ENCODE data around the gene TUBA3E.
"Not testable (repeated sequence)": the region's sequence is repeated elsewhere in the genome, so short reads cannot be mapped to it uniquely, and the experiment has no call there.

The TUBA3E gene

DNA sequence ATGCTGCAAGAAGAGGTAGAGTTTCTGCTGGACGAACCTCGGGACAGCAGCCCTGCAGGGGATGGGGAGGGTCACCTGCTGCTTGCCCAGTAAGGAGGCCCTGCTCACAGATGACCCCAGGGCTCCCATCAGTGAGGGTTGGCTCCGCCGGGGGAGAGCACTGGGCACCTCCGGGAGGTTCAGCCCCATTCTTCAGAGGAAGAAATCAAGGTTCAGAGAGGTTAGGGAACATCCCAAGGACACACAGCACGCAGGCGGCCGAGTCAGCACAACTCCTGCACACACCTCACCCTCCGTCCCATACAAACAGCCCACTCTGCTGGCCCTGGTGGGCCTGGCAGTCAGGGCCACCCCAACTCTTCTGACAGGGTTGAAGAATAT is 41.6 kb downstream of the TUBA3E start:
- H3K36me3 ChIP-seq = peaks cover 60% of the 10 kb centered on the region

DNA sequence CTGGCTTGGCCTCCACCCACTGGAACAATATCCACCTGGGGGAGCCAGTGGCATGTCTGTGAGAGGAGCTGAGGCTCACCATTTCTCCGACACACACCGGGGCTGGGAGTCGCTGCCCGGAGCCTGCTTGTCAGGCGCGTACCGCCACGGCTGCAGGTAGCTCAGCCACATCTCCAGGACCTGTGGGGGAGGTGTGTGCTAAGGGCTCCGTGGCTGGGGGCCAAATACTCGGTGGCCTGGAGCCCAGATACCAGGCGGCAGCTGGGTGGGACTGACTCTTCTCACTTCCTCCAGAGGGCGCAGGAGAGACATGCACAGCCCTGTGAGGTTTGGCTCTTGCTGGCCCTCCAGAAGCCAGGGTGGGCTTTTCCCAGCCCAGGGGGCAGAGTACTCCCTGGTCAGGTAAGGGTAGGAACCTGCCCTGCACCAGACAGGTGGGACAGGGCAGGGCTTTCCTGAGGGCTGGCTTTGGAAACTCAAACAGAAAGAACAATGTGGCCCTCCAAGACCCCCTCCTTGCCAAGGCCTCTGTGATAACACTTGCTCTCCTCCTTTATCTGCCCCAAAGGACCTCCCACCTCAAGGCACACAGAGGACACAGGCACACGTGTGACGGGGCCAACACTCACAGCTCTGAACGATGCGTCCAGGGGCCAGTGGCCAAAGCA is 42.1 kb downstream of the TUBA3E start:
- H3K4me1 ChIP-seq (ENCODE audit: control insufficient read depth in 1 of 2, insufficient read depth in 1 of 2, low read depth in 1 of 2, low read length in 1 of 2); H3K27me3 ChIP-seq; H3K4me3 ChIP-seq (ENCODE audit: low read depth in 1 of 2, low read length in 1 of 2); H3K9me3 ChIP-seq; H3K27ac ChIP-seq: not testable (repeated sequence)
- peaks cover 62% of the 10 kb centered on the region for H3K36me3 ChIP-seq

More for the DNA sequence above, 41.6 kb downstream of the TUBA3E start:
- TF ChIP-seq, protein P1, sequence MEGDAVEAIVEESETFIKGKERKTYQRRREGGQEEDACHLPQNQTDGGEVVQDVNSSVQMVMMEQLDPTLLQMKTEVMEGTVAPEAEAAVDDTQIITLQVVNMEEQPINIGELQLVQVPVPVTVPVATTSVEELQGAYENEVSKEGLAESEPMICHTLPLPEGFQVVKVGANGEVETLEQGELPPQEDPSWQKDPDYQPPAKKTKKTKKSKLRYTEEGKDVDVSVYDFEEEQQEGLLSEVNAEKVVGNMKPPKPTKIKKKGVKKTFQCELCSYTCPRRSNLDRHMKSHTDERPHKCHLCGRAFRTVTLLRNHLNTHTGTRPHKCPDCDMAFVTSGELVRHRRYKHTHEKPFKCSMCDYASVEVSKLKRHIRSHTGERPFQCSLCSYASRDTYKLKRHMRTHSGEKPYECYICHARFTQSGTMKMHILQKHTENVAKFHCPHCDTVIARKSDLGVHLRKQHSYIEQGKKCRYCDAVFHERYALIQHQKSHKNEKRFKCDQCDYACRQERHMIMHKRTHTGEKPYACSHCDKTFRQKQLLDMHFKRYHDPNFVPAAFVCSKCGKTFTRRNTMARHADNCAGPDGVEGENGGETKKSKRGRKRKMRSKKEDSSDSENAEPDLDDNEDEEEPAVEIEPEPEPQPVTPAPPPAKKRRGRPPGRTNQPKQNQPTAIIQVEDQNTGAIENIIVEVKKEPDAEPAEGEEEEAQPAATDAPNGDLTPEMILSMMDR (IDR thresholded peaks at IDR 0.05) = no peak
- Histone ChIP-seq H3K4me1 (ENCODE audit: control insufficient read depth in 1 of 2, insufficient read depth in 1 of 2, low read depth in 1 of 2, low read length in 1 of 2) (no peaks in the 10 kb centered on the region), H3K27ac (no peak overlapping the region), H3K9me3 (no peaks in the 10 kb centered on the region), H3K27me3 (no peaks in the 10 kb centered on the region), H3K4me3 (ENCODE audit: low read depth in 1 of 2, low read length in 1 of 2) (no peak overlapping the region)

DNA sequence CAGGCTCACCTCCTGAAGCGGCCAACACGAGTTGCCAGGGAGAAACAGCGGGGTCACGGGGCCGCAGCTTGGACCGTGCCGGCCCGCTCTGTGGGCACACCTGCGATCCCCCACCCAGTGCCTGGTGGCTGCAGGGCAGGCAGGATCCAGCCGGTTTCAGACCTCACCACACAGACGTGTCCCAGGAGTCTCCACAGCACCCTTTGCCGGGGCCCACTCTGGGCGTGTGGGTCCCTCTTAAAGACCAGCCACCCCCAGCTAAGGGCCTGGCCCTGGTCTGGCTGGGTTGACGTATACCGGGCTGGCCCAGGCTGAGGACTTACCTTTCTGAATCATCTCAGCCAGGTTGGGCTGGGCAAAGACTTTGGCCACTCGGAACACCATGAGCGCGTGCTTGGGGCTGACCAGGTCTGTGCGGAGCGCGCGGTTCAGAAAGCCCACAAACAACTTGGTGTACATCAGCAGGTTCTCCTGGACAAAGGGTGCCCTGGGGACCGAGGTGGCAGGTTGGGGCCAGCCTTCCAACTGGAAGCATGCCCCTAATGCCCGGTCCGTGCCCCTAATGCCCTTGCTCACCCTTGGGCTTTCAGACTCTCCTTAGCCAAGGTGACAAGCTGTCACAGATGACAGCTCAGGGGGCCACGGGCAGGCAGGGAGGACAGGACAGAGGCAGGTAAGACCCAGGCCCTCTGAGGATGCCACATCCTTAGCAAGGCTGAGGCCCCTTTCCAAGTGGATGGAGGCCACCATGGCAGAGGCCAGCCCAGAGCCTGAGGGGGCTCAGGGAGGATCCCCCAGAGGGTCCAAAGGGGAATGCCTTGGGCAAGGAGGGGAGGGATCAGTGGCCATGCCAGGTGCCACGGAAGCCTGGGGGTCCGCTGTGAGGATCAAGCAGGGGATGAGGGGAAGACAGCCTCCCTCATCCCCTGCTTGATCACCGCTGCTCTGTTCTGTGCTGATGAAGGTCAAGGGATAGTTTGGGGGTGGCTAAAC is 43.2 kb downstream of the TUBA3E start:
- H3K36me3 ChIP-seq = peaks cover 62% of the 10 kb centered on the region
- H3K27ac ChIP-seq = no peak overlapping the region
- no peaks in the 10 kb centered on the region for H3K27me3 ChIP-seq
- H3K4me1 ChIP-seq (ENCODE audit: control insufficient read depth in 1 of 2, insufficient read depth in 1 of 2, low read depth in 1 of 2, low read length in 1 of 2) = no peaks in the 10 kb centered on the region
- TF ChIP-seq, protein P1 (IDR thresholded peaks at IDR 0.05) = no peak
- no peak overlapping the region for H3K4me3 ChIP-seq (ENCODE audit: low read depth in 1 of 2, low read length in 1 of 2)
- no peaks in the 10 kb centered on the region for H3K9me3 ChIP-seq

DNA sequence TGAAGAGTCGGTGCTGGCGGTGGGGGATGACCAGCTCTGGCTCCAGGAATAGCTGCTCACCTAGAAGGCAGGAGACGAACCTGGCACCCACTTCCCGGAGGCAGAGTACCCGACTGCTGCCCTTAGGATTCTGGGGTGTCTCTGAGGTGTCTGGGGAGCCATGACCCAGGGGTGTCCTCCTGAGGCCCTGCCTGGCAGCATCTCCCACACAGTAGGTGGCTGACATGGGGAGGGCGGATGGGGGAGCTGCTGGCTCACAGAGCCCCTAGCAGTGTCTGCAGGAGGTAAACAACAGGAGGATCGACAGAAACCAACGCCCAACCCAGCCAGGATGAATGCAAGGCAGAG is 43.8 kb downstream of the TUBA3E start:
- H3K4me1 ChIP-seq (ENCODE audit: control insufficient read depth in 1 of 2, insufficient read depth in 1 of 2, low read depth in 1 of 2, low read length in 1 of 2); H3K4me3 ChIP-seq (ENCODE audit: low read depth in 1 of 2, low read length in 1 of 2); H3K27ac ChIP-seq; H3K9me3 ChIP-seq; H3K27me3 ChIP-seq: not testable (repeated sequence)
- peaks cover 58% of the 10 kb centered on the region for H3K36me3 ChIP-seq

DNA sequence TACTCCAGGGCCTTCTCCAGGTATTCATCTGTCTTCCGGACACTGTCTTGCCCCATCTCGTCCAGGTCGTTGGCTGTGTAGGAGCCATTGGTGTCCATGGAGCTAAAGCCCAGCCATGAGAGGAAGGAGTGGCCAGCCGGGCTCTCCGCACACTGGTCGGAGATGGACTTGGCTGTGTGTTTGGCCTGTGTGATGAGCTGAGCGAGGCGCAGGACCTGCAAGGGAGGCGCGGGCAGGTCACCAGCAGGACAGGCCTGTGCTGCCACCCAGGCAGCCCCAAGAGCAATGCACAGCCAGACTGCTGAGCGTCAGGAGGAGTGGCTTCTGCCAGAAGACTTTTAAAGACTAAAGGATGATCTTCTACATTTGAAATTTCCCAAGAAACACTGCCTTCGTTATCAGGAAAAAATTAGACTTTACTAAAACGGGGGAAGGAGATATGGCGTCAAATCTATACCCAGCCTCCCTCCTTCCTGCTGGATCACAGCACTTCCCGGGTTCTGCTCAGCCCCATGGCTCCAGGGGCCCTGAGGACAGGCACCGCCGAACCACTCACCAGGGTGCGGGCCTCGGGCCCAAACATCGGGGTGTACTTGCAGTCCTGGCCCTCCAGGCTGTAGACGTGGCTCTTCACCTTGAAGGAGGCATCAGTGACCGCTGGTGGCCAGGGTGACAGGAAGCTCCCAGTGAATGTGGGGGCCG is 44.4 kb downstream of the TUBA3E start:
- not testable (repeated sequence) for H3K9me3 ChIP-seq; H3K27ac ChIP-seq; H3K4me1 ChIP-seq (ENCODE audit: control insufficient read depth in 1 of 2, insufficient read depth in 1 of 2, low read depth in 1 of 2, low read length in 1 of 2); H3K27me3 ChIP-seq; H3K4me3 ChIP-seq (ENCODE audit: low read depth in 1 of 2, low read length in 1 of 2)
- H3K36me3 ChIP-seq = peaks cover 53% of the 10 kb centered on the region

DNA sequence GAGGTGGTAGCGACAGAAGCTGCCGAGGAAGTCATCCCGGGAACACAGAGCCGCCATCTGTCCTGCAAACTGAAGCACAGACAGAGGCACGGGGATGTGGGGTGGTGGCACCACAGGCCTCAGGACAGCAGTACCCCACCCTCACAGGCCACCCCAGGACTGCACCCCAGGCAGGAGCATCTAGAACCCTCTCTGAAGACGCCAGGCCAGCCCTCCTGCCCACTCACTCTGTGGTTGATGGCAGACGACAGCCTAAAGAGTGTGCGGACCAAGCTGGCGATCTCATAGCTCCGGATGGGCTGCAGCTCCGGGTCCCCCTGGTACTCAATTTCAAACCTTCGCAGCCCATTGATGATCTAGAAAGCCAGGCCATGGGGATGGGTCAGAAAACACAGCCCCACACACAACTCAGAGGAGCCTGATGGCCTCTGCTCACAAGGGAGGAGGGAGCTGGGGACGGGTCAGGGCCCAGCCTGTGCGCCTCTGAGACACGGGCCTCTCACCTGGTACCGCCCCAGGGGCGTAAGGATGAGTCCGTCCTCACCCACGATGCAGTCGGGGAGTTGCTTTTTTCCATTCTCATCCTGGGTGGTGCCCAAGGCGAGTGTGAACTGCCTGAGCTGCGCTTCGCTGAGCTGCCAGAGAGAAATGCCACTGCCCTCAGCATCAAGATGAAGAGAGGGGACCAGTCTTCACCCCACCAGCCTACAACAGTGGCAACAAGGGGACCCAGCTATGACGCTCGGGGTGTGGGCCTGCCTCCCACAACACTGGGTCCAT is 45.2 kb downstream of the TUBA3E start:
- Histone ChIP-seq H3K4me3 (ENCODE audit: low read depth in 1 of 2, low read length in 1 of 2) (no peak overlapping the region), H3K36me3 (peaks cover 49% of the 10 kb centered on the region), H3K4me1 (ENCODE audit: control insufficient read depth in 1 of 2, insufficient read depth in 1 of 2, low read depth in 1 of 2, low read length in 1 of 2) (no peaks in the 10 kb centered on the region), H3K9me3 (no peaks in the 10 kb centered on the region), H3K27me3 (peaks cover 7% of the 10 kb centered on the region), H3K27ac (no peak overlapping the region)
- TF ChIP-seq, protein P1 (IDR thresholded peaks at IDR 0.05) = no peak

DNA sequence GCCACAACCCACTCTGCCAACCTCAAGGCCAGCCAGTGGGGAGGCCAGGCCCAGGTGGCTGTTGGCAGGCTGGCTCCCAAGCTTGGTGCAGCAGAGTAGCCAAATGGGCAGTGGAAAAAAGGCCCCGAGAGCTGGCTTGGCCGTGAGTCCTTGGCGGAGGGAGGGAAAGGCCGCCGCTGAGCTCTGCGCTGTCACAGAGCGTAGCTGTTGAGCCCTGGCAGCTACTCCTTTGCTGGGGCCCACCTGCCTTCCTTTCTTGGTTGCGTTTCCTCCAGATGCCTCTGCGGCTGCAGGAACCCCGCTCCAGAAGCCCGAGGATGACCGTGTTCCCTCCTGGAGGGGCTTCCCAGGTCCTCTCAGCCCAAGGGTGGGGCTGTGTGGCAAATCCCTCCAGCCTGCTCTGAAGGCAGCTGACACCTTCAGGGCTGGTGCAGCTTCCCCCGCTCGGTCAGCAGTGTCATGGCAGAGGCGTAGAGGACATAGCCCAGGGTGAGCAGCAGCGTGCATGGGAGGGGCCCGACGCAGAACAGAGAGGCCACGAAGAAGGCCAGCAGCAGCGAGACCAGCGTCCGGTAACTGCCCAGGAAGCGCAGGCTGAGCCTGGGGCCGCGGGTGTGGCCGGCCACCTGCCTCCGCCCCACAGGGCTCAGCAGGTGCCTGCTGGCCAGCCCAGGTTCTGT is 46.0 kb downstream of the TUBA3E start:
- not testable (repeated sequence) for H3K9me3 ChIP-seq; H3K4me1 ChIP-seq (ENCODE audit: control insufficient read depth in 1 of 2, insufficient read depth in 1 of 2, low read depth in 1 of 2, low read length in 1 of 2); H3K27ac ChIP-seq; H3K4me3 ChIP-seq (ENCODE audit: low read depth in 1 of 2, low read length in 1 of 2)
- Histone ChIP-seq H3K27me3 (peaks cover 15% of the 10 kb centered on the region), H3K36me3 (peaks cover 46% of the 10 kb centered on the region)

DNA sequence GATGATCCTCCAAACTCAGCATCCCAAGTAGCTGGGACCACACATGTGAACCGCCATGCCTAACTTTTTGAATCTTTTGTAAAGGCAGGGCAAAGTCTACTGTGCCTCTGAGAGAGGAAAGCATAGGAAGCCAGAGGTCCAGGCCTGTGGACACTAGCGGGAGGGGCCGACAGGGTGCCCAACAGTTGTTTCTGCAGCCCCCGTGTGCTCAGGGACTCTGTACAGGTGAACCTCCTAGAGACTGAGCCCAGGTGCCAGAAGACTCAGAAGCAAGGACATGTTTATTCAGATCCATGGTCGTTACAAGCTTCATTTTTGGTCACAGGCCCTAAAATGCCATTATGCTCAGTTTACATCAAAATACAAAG is 47.1 kb downstream of the TUBA3E start:
- H3K9me3 ChIP-seq; H3K4me1 ChIP-seq (ENCODE audit: control insufficient read depth in 1 of 2, insufficient read depth in 1 of 2, low read depth in 1 of 2, low read length in 1 of 2); H3K4me3 ChIP-seq (ENCODE audit: low read depth in 1 of 2, low read length in 1 of 2); H3K27ac ChIP-seq: not testable (repeated sequence)
- peaks cover 26% of the 10 kb centered on the region for H3K27me3 ChIP-seq
- H3K36me3 ChIP-seq = peaks cover 46% of the 10 kb centered on the region
